H1 (cell line): ENCODE data around the gene TIMM10.
A peak's percentile ranks its signal among the peaks of the same experiment; 100 is the strongest.

Experiments used
- RAD21 ChIP-seq, 2 experiments: IDR thresholded peaks in 1 of 2; conservative IDR thresholded peaks in 1 of 2; 2 replicates each; pipeline ENCODE4 v1.6.1; 2011; ENCODE audit warnings: low read depth in 2 of 2, low read length in 2 of 2, improper control_type of control experiment in 1 of 2, inconsistent platforms in 1 of 2, mild to moderate bottlenecking in 1 of 2, moderate library complexity in 1 of 2
- SUZ12 ChIP-seq: fragments of 200-600 bp; sonication (generic); IDR thresholded peaks from 2 replicates; pipeline ENCODE4 v1.6.1; 2012; ENCODE audit warnings: mild to moderate bottlenecking, inconsistent platforms, low read length, moderate library complexity, mixed read lengths

GRCh38 chr11:57482782-57483561 is 47.6 kb downstream of the TIMM10 start:
- TF ChIP-seq SUZ12 (no peak), RAD21 (IDR thresholded peaks at IDR 0.05 in 1 of 2, conservative IDR thresholded peaks at IDR 0.05 in 1 of 2; ENCODE audit: low read depth in 2 of 2, low read length in 2 of 2) (peak; percentile 65 to 74)
